AG04450 (cell line): ENCODE results near the gene CABP2. TPM values are rescaled to one million over a fixed set of nuclear protein-coding genes. Genes with fewer than 3 reads are reported as not detected.

Source experiments
- CTCF ChIA-PET: fragments of 300-600, 350-600 bp; formaldehyde crosslinking; extraction: SDS; loops from one replicate; lab custom pipeline; 2022; ENCODE audit warnings: antibody characterized with exemption, inconsistent platforms; lab: Charles Lee
- POLR2A ChIA-PET: fragments of 350-600 bp; formaldehyde crosslinking; extraction: SDS; loops from one replicate; lab custom pipeline; 2021; ENCODE audit warnings: antibody characterized with exemption, inconsistent platforms; lab: Yijun Ruan, JAX
- DNase-seq: peaks from one replicate; pipeline ENCODE4 v3.0.0-alpha.2; 2011; ENCODE audit warnings: low read depth, low spot score
- H3K27ac ChIP-seq: one replicate; pipeline ENCODE4 v1.5.1; 2012; ENCODE audit warnings: low read depth, low read length, control low read depth
- H3K27me3 ChIP-seq: one replicate; pipeline ENCODE4 v1.6.0; 2012; ENCODE audit warnings: low read length; ENCODE audit not compliant: control insufficient read depth, insufficient read depth
- H3K4me3 ChIP-seq: 2 replicates; pipeline ENCODE4 v1.5.1; 2011; ENCODE audit warnings: mild to moderate bottlenecking, low read depth, low read length, control low read depth
- H3K9me3 ChIP-seq: 2 replicates; pipeline ENCODE4 v1.5.1; 2012; ENCODE audit warnings: low read length; ENCODE audit not compliant: control insufficient read depth, insufficient read depth
- CTCF ChIP-seq: IDR thresholded peaks from 2 replicates; pipeline ENCODE4 v1.5.1; 2011; ENCODE audit warnings: low read depth, low read length, control low read depth, inconsistent platforms
- polyA plus RNA-seq: library from polyadenylated mRNA; depleted of rRNA; stranded (reverse); fragments of >200 nt; gene quantifications from 2 replicates; pipeline ENCODE4 v1.2.3, GENCODE V29; 2011

Gene CABP2
- polyA plus RNA-seq, 1 experiment, result not detected

- H3K4me3 ChIP-seq, result no peak overlapping the region
- no peak for TF ChIP-seq CTCF
- POLR2A ChIA-PET, result no interaction called here
- no peak overlapping the region for H3K27ac ChIP-seq
- H3K27me3 ChIP-seq, result no peaks in the 10 kb centered on the region
- H3K9me3 ChIP-seq, result peaks cover 4% of the 10 kb centered on the region; the same call in 1 of the 2 replicates
- CTCF ChIA-PET, result no interaction called here
- no peak for DNase-seq
Observed at GRCh38 chr11:67539550-67539949, 16.3 kb upstream of the CABP2 start.

- Histone ChIP-seq H3K4me3 (no peak overlapping the region), H3K27me3 (no peaks in the 10 kb centered on the region), H3K27ac (no peak overlapping the region), H3K9me3 (peaks cover 5% of the 10 kb centered on the region; the same call in 1 of the 2 replicates)
- ChIA-PET CTCF (no interaction called here), POLR2A (no interaction called here)
- TF ChIP-seq CTCF, result no peak
- no peak for DNase-seq
Observed at GRCh38 chr11:67538823-67539505, 15.7 kb upstream of the CABP2 start.

- no peak for TF ChIP-seq CTCF
- H3K9me3 ChIP-seq, result peaks cover 10% of the 10 kb centered on the region
- H3K27ac ChIP-seq, result no peak overlapping the region
- no peak overlapping the region for H3K4me3 ChIP-seq
- DNase-seq, result no peak
- no peaks in the 10 kb centered on the region for H3K27me3 ChIP-seq
- ChIA-PET POLR2A (no interaction called here), CTCF (no interaction called here)
Observed at GRCh38 chr11:67538306-67538705, 15.1 kb upstream of the CABP2 start.

DNA sequence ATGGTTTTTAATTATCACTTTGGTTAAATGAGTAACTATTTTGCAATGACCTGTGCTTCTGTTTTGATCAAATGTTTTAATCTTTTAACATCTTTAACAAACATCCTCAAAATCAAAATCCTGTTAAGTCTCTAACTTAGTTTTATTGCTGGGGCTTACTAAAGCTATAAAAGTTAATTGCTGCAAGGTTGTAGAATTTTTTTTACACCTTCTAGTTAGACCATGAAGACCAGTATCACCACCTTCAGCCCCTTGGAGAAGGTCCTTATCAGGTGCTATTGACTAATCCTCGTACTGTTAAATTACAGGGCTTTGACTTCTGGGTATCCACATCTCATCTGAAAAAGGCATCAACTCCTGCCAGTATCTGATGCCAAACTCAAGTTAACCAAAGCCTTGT lies 12.3 kb upstream of the CABP2 start:
- no peak overlapping the region for H3K27ac ChIP-seq
- peaks cover 10% of the 10 kb centered on the region for H3K9me3 ChIP-seq
- no peak overlapping the region for H3K4me3 ChIP-seq
- H3K27me3 ChIP-seq, result peaks cover 5% of the 10 kb centered on the region
- DNase-seq, result no peak
- TF ChIP-seq CTCF, result no peak
- ChIA-PET CTCF (no interaction called here), POLR2A (no interaction called here)

GRCh38 chr11:67534070-67534679 lies 10.9 kb upstream of the CABP2 start:
- peaks cover 10% of the 10 kb centered on the region for H3K9me3 ChIP-seq
- ChIA-PET CTCF (no interaction called here), POLR2A (no interaction called here)
- no peak overlapping the region for H3K4me3 ChIP-seq
- H3K27me3 ChIP-seq, result peaks cover 8% of the 10 kb centered on the region
- TF ChIP-seq CTCF, result no peak
- no peak for DNase-seq
- no peak overlapping the region for H3K27ac ChIP-seq
